HUES6 (cell line): Measurements from ENCODE around the gene PCDHA10.
"Not testable (repeated sequence)": the region's sequence is repeated elsewhere in the genome, so short reads cannot be mapped to it uniquely, and the experiment has no call there.

Experiments
- H3K27ac ChIP-seq: 2 replicates; pipeline ENCODE4 v1.7.0; 2013; ENCODE audit warnings: low read depth, mild to moderate bottlenecking, low read length, inconsistent platforms
- H3K27me3 ChIP-seq: 2 replicates; pipeline ENCODE4 v1.6.1; 2013; ENCODE audit warnings: low read length; ENCODE audit not compliant: control insufficient read depth, insufficient read depth
- H3K36me3 ChIP-seq: 2 replicates; pipeline ENCODE4 v1.6.1; 2013; ENCODE audit warnings: low read length; ENCODE audit not compliant: control insufficient read depth, insufficient read depth
- H3K4me1 ChIP-seq: 2 replicates; pipeline ENCODE4 v1.6.1; 2013; ENCODE audit warnings: low read length; ENCODE audit not compliant: control insufficient read depth, insufficient read depth
- H3K4me3 ChIP-seq: 2 replicates; pipeline ENCODE4 v1.5.1; 2013; ENCODE audit warnings: low read depth, low read length
- H3K9ac ChIP-seq: one replicate; pipeline ENCODE4 v1.6.1; 2013; ENCODE audit warnings: mild to moderate bottlenecking, low read length
- H3K9me3 ChIP-seq: 2 replicates; pipeline ENCODE4 v1.6.1; 2013; ENCODE audit warnings: low read depth, low read length; ENCODE audit not compliant: control insufficient read depth, insufficient read depth

PCDHA10 gene

DNA sequence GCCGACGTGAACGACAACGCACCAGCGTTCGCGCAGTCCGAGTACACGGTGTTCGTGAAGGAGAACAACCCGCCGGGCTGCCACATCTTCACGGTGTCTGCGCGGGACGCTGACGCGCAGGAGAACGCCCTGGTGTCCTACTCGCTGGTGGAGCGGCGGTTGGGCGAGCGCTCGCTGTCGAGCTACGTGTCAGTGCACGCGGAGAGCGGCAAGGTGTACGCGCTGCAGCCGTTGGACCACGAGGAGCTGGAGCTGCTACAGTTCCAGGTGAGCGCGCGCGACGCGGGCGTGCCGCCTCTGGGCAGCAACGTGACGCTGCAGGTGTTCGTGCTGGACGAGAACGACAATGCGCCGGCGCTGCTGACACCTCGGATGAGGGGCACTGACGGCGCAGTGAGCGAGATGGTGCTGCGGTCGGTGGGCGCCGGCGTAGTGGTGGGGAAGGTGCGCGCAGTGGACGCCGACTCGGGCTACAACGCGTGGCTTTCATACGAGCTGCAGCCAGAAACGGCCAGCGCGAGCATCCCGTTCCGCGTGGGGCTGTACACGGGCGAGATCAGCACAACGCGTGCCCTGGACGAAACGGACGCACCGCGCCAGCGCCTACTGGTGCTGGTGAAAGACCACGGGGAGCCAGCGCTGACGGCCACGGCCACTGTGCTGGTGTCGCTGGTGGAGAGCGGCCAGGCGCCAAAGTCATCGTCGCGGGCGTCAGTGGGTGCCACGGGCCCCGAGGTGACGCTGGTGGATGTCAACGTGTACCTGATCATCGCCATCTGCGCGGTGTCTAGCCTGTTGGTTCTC lies 5.7 kb upstream of the PCDHA10 start:
- not testable (repeated sequence) for H3K9me3 ChIP-seq, H3K27me3 ChIP-seq, H3K36me3 ChIP-seq, H3K9ac ChIP-seq, H3K27ac ChIP-seq, H3K4me1 ChIP-seq, H3K4me3 ChIP-seq

DNA sequence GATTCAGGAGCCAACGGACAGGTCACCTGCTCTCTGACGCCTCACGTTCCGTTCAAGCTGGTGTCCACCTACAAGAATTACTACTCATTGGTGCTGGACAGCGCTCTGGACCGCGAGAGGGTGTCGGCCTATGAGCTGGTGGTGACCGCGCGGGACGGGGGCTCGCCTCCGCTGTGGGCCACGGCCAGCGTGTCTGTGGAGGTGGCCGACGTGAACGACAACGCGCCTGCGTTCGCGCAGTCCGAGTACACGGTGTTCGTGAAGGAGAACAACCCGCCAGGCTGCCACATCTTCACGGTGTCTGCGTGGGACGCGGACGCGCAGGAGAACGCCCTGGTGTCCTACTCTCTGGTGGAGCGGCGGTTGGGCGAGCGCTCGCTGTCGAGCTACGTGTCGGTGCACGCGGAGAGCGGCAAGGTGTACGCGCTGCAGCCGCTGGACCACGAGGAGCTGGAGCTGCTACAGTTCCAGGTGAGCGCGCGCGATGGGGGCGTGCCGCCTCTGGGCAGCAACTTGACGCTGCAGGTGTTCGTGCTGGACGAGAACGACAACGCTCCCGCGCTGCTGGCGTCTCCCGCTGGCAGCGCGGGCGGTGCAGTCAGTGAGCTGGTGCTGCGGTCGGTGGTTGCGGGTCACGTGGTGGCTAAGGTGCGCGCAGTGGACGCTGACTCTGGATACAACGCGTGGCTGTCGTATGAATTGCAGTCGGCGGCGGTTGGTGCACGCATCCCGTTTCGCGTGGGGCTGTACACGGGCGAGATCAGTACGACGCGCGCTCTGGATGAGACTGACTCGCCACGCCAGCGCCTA lies 1.7 kb downstream of the PCDHA10 start:
- H3K4me3 ChIP-seq, result no peak overlapping the region
- H3K9me3 ChIP-seq, result peaks cover 18% of the 10 kb centered on the region

DNA sequence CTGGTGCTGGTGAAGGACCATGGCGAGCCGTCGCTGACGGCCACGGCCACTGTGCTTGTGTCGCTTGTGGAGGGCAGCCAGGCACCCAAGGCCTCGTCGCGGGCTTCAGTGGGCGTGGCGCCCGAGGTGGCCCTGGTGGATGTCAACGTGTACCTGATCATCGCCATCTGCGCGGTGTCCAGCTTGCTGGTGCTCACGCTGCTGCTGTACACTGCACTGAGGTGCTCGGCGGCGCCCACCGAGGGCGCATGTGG lies 2.2 kb downstream of the PCDHA10 start:
- Histone ChIP-seq H3K27ac (no peak overlapping the region), H3K9ac (no peak overlapping the region), H3K4me1 (no peaks in the 10 kb centered on the region), H3K36me3 (peaks cover 10% of the 10 kb centered on the region; the same call in 1 of the 2 replicates), H3K27me3 (no peaks in the 10 kb centered on the region), H3K9me3 (peaks cover 24% of the 10 kb centered on the region), H3K4me3 (no peak overlapping the region)

More for the DNA sequence above, 1.7 kb downstream of the PCDHA10 start:
- H3K4me1 ChIP-seq, result no peaks in the 10 kb centered on the region
- H3K27ac ChIP-seq, result no peak overlapping the region
- H3K36me3 ChIP-seq, result peaks cover 5% of the 10 kb centered on the region; the same call in 1 of the 2 replicates
- no peak overlapping the region for H3K9ac ChIP-seq
- no peaks in the 10 kb centered on the region for H3K27me3 ChIP-seq

DNA sequence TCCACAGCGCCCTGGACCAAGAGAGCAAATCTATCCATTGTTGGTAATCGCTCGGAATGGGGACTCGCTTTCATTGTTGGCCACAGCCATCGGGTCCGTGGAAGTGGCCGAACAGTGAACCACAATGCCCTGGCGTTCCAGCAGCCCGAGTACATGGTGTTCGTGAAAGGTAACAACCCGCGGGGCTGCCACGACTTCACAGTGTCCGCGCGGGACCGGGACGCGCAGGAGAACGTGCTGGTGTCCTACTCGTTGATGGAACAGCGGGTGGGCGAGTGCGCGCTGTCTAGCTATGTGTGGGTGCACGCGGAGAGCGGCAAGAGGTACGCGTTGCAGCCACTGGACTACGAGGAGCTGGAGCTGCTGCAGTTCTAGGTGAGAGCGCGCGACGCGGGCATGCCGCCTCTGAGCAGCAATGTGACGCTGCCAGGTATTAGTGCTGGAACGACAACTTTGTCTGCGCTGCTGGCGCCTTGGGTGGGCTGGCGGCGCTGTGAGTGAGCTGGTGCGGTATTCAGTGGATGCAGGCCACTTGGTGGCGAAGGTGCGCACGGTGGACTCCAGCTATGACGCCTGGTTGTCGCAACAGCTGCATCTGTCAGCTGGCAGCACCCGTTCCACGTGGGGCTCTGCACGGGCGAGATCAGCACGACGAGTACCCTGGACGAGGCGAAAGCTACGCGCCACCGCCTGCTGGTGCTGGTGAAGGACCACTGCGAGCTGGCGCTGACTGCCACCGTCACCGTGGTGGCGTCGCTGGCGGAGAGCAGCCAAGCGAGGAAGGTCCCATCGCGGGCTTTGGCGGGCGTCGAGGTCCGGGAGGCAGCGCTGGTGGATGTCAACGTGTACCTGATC lies 7.0 kb downstream of the PCDHA10 start:
- Histone ChIP-seq H3K4me1 (no peaks in the 10 kb centered on the region), H3K9ac (no peak overlapping the region), H3K4me3 (no peak overlapping the region), H3K36me3 (peaks cover 15% of the 10 kb centered on the region; the same call in 1 of the 2 replicates), H3K27me3 (no peaks in the 10 kb centered on the region), H3K9me3 (peaks cover 19% of the 10 kb centered on the region), H3K27ac (no peak overlapping the region)

DNA sequence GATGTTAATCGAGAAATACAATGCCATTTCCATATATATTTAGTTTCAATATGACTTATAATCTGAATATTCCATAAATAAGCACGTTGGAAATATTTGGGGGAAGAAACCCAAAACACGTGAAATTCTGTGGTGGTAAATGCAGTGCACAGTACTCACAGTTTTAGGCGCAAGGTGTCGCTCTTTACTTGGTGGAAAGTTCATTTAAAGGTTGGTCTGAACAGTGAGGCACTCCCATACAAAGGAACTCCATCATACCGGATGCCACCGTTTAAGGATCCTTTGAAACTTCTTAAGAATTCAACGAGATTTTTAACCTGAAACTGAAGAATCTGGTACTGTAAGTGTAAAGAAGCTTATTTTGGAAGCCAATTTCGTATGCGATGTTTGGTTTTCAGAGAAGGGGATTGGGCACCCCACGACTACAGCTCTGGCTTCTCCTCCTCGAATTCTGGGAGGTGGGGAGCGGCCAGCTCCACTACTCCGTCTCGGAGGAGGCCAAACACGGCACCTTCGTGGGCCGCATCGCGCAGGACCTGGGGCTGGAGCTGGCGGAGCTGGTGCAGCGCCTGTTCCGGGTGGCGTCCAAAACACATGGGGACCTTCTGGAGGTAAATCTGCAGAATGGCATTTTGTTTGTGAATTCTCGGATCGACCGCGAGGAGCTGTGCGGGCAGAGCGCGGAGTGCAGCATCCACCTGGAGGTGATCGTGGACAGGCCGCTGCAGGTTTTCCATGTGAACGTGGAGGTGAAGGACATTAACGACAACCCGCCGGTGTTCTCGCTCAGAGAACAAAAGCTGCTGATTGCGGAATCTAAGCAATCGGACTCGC lies 13.2 kb downstream of the PCDHA10 start, which contains the start of gene PCDHA11:
Gene PCDHA11, plus strand, starts transcription at position 237 of the 834 bp plus-strand sequence. Its CDS starts 147 bp downstream, at position 384.
- H3K27ac ChIP-seq, result no peak within 1 kb of the TSS
- H3K9me3 ChIP-seq, result peaks cover 2% of the 10 kb centered on the region; the same call in 1 of the 2 replicates
- no peaks in the 10 kb centered on the region for H3K27me3 ChIP-seq
- peak within 1 kb of the TSS; percentile 54 for H3K4me3 ChIP-seq
- H3K9ac ChIP-seq, result peak within 1 kb of the TSS; percentile 59
- no peaks in the 10 kb centered on the region for H3K4me1 ChIP-seq
- H3K36me3 ChIP-seq, result peaks cover 16% of the 10 kb centered on the region

DNA sequence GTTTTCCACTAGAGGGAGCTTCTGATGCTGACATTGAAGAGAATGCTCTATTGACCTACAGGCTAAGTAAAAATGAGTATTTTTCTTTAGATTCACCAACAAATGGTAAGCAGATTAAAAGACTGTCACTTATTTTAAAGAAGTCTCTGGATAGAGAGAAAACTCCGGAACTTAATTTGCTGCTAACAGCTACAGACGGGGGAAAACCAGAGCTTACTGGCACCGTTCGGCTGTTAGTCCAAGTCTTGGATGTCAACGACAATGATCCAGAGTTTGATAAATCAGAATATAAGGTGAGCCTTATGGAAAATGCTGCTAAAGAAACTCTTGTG lies 13.8 kb downstream of the PCDHA10 start:
- H3K27ac ChIP-seq, result no peak overlapping the region
- peak overlapping the region; percentile 54 for H3K4me3 ChIP-seq
- H3K4me1 ChIP-seq, result peaks cover 2% of the 10 kb centered on the region; the same call in 1 of the 2 replicates
- H3K9me3 ChIP-seq, result peaks cover 2% of the 10 kb centered on the region; the same call in 1 of the 2 replicates
- H3K9ac ChIP-seq, result no peak overlapping the region
- no peaks in the 10 kb centered on the region for H3K27me3 ChIP-seq
- peaks cover 16% of the 10 kb centered on the region for H3K36me3 ChIP-seq

DNA sequence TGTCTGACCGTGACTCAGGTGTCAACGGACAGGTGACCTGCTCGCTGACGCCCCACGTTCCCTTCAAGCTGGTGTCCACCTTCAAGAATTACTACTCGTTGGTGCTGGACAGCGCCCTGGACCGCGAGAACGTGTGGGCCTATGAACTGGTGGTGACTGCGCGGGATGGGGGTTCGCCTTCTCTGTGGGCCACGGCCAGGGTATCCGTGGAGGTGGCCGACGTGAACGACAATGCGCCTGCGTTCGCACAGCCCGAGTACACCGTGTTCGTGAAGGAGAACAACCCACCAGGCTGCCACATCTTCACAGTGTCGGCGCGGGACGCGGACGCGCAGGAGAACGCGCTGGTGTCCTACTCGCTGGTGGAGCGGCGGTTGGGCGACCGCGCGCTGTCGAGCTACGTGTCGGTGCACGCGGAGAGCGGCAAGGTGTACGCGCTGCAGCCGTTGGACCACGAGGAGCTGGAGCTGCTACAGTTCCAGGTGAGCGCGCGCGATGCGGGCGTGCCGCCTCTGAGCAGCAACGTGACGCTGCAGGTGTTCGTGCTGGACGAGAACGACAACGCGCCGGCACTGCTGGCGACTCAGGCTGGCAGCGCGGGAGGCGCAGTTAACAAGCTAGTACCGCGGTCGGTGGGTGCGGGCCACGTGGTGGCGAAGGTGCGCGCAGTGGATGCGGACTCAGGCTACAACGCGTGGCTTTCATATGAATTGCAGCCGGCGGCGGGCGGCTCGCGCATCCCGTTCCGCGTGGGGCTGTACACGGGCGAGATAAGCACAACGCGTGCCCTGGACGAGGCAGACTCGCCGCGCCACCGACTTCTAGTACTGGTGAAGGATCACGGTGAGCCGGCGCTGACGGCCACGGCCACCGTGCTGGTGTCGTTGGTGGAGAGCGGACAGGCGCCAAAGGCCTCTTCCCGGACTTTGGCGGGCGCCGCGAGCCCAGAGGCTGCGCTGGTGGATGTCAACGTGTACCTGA lies 14.8 kb downstream of the PCDHA10 start:
- peaks cover 3% of the 10 kb centered on the region; the same call in 1 of the 2 replicates for H3K4me1 ChIP-seq

DNA sequence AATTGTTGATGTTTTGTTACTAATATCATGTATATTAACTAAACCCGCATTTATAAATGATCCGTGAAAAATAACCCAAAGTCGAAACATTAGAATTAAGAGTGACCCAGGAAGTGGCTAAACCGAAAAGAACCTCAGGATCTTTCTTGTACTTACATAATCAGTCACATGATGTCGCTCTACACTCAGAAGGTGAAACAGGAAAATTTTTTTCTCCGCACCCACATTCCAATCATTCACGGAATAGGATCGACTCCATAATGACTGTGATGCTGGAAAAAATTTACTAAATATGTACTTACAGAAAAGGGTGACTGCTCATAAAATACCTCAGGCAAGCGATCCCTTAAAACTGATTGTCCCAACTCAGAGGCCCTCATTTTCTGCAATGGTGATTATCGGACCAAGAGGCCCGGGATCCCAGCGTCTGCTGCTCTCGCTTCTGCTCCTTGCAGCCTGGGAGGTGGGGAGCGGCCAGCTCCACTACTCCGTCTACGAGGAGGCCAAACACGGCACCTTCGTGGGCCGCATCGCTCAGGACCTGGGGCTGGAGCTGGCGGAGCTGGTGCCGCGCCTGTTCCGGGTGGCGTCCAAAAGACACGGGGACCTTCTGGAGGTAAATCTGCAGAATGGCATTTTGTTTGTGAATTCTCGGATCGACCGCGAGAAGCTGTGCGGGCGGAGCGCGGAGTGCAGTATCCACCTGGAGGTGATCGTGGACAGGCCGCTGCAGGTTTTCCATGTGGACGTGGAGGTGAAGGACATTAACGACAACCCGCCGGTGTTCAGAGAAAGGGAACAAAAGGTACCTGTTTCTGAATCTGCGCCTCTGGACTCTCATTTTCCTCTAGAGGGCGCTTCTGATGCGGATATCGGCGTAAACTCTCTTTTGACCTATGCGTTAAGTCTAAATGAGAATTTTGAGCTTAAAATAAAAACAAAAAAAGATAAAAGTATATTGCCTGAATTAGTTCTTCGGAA lies 19.7 kb downstream of the PCDHA10 start, which contains the start of gene PCDHA12:
Gene PCDHA12, plus strand, starts transcription at position 224 of the 981 bp plus-strand sequence. Its CDS starts 165 bp downstream, at position 389.
- peaks cover 3% of the 10 kb centered on the region; the same call in 1 of the 2 replicates for H3K4me1 ChIP-seq
- H3K4me3 ChIP-seq, result peak within 1 kb of the TSS; percentile 89
- no peaks in the 10 kb centered on the region for H3K9me3 ChIP-seq
- H3K36me3 ChIP-seq, result peaks cover 11% of the 10 kb centered on the region; the same call in 1 of the 2 replicates
- H3K9ac ChIP-seq, result peak within 1 kb of the TSS; percentile 90
- H3K27ac ChIP-seq, result peak within 1 kb of the TSS; percentile 74; the same call in 1 of the 2 replicates
- H3K27me3 ChIP-seq, result no peaks in the 10 kb centered on the region

More for the DNA sequence above, 14.8 kb downstream of the PCDHA10 start:
- H3K9me3 ChIP-seq, result peaks cover 2% of the 10 kb centered on the region; the same call in 1 of the 2 replicates
- no peaks in the 10 kb centered on the region for H3K27me3 ChIP-seq
- H3K9ac ChIP-seq, result no peak overlapping the region
- H3K27ac ChIP-seq, result no peak overlapping the region
- H3K4me3 ChIP-seq, result no peak overlapping the region
- H3K36me3 ChIP-seq, result peaks cover 16% of the 10 kb centered on the region
